GM12878 (cell line): ENCODE measurements around the gene HTR4. TPM values are rescaled to one million over a fixed set of nuclear protein-coding genes. Genes with fewer than 3 reads are reported as not detected.

Experiments
- ATAC-seq: fragments of 200-7000 bp; cut with Tn5 transposase; 3 replicates; pipeline ENCODE4 v1.9.1; 2020; ENCODE audit warnings: mild to moderate bottlenecking, moderate library complexity
- BruUV-seq: library from RNA; stranded (reverse); fragments of 400-500 nt; replicated peaks from 2 replicates; lab custom pipeline; 2021; lab: Mats Ljungman, UMichigan
- CTCF ChIA-PET: fragments of 300-600 bp; sonication (Branson Sonifier 250); formaldehyde crosslinking; extraction: SDS; loops from one replicate; lab custom pipeline; 2021; ENCODE audit warnings: inconsistent platforms; lab: Yijun Ruan, JAX
- POLR2A ChIA-PET: fragments of 350-600 bp; formaldehyde crosslinking; extraction: SDS; loops from one replicate; lab custom pipeline; 2021; ENCODE audit warnings: inconsistent platforms; lab: Charles Lee
- RAD21 ChIA-PET: fragments of 300-600 bp; sonication (Branson Sonifier 250); formaldehyde crosslinking; loops from one replicate; lab custom pipeline; 2023; ENCODE audit warnings: antibody characterized with exemption; ENCODE audit not compliant: unreplicated experiment; lab: Charles Lee
- SMC1A ChIA-PET: fragments of 300-600 bp; sonication (Branson Sonifier 250); formaldehyde crosslinking; loops from one replicate; lab custom pipeline; 2023; ENCODE audit not compliant: unreplicated experiment, uncharacterized antibody; lab: Charles Lee
- DNase-seq: peaks from one replicate; pipeline ENCODE4 v3.0.0-alpha.2; 2011; ENCODE audit warnings: low read depth, low spot score
- FAIRE-seq: peaks from 3 replicates; lab custom pipeline; 2011; peaks lifted over from hg19 to GRCh38; lab: Jason Lieb, UNC
- H2AFZ ChIP-seq: 2 replicates; pipeline ENCODE4 v1.6.0; 2011; ENCODE audit warnings: low read depth, low read length, control low read depth; ENCODE audit not compliant: control insufficient read depth
- H3K27ac ChIP-seq: 2 replicates; pipeline ENCODE4 v1.5.1; 2011; ENCODE audit warnings: control low read depth; ENCODE audit not compliant: control insufficient read depth, insufficient read depth
- H3K27me3 ChIP-seq, 2 experiments: replicated peaks in 1 of 2; 2 replicates each; pipeline versions ENCODE4 v1.6.0 to v1.6.1; 2011; ENCODE audit warnings: low read length in 1 of 2; ENCODE audit not compliant: control insufficient read depth in 2 of 2, insufficient read depth in 2 of 2
- H3K36me3 ChIP-seq, 2 experiments: 2 replicates each; pipeline ENCODE4 v1.5.1; 2011; ENCODE audit warnings: low read length in 1 of 2; ENCODE audit not compliant: control insufficient read depth in 2 of 2, insufficient read depth in 2 of 2
- H3K4me1 ChIP-seq: 2 replicates; pipeline ENCODE4 v1.6.1; 2011; ENCODE audit warnings: mild to moderate bottlenecking, low read length, moderate library complexity, mixed read lengths; ENCODE audit not compliant: control insufficient read depth, insufficient read depth
- H3K4me2 ChIP-seq: 2 replicates; pipeline ENCODE4 v1.6.0; 2011; ENCODE audit warnings: control low read depth; ENCODE audit not compliant: control insufficient read depth, insufficient read depth
- H3K4me3 ChIP-seq: fragments of 200-600 bp; sonication (generic); 2 replicates; pipeline ENCODE4 v1.5.1; 2016
- H3K79me2 ChIP-seq: 2 replicates; pipeline ENCODE4 v1.6.0; 2011; ENCODE audit warnings: low read length; ENCODE audit not compliant: control insufficient read depth, insufficient read depth
- H3K9ac ChIP-seq: 2 replicates; pipeline ENCODE4 v1.8.0; 2011; ENCODE audit warnings: low read length, control low read depth, mixed read lengths; ENCODE audit not compliant: control insufficient read depth, insufficient read depth
- H3K9me3 ChIP-seq: replicated peaks from 3 replicates; pipeline ENCODE4 v1.5.1; 2011; ENCODE audit warnings: mild to moderate bottlenecking, low read length; ENCODE audit not compliant: control insufficient read depth, insufficient read depth
- H4K20me1 ChIP-seq: 2 replicates; pipeline ENCODE4 v1.6.0; 2011; ENCODE audit not compliant: control insufficient read depth, insufficient read depth
- BRCA1 ChIP-seq: IDR thresholded peaks from 2 replicates; pipeline ENCODE4 v1.6.1; 2011; ENCODE audit warnings: low read depth, low read length, improper control_type of control experiment
- NBN ChIP-seq: fragments of 450-650 bp; IDR thresholded peaks from 2 replicates; pipeline ENCODE4 v1.6.1; 2016
- NKRF ChIP-seq: fragments of 450-650 bp; conservative IDR thresholded peaks from 2 replicates; pipeline ENCODE4 v1.6.1; 2017; ENCODE audit warnings: mild to moderate bottlenecking, moderate library complexity
- SP1 ChIP-seq: IDR thresholded peaks from one replicate; pipeline ENCODE4 v1.6.1; 2011; ENCODE audit warnings: low read depth, low read length
- SREBF1 ChIP-seq: IDR thresholded peaks from 2 replicates; pipeline ENCODE4 v1.6.1; 2012; ENCODE audit warnings: mild to moderate bottlenecking, low read length
- TCF3 ChIP-seq: IDR thresholded peaks from 2 replicates; pipeline ENCODE4 v1.6.1; 2012; ENCODE audit warnings: low read depth, mild to moderate bottlenecking, low read length, borderline replicate concordance; ENCODE audit not compliant: insufficient read depth
- ZBTB11 ChIP-seq: fragments of 450-650 bp; formaldehyde crosslinking; IDR thresholded peaks from 2 replicates; pipeline ENCODE4 v1.5.0; 2022; ENCODE audit warnings: mild to moderate bottlenecking, missing genetic modification characterization
- ZBTB4 ChIP-seq: fragments of 450-650 bp; formaldehyde crosslinking; IDR thresholded peaks from 2 replicates; pipeline ENCODE4 v1.4.0; 2022; ENCODE audit warnings: mild to moderate bottlenecking, moderate library complexity
- WGBS: methylation state at CpG from one replicate; pipeline ENCODE4 v1.1.6; 2016; ENCODE audit warnings: low lambda C conversion rate; ENCODE audit not compliant: insufficient replicate concordance, insufficient coverage; ENCODE audit errors: missing lambda C conversion rate; 5-methylcytosine and 5-hydroxymethylcytosine counted together
- in situ Hi-C: fragments of 300-500 bp; cut with MboI; formaldehyde crosslinking; loops from 9 replicates; pipeline ENCODE4 v1.14.3; 2018; ENCODE audit warnings: mixed read lengths
- intact Hi-C: fragments of 100-400 bp; cut with micrococcal nuclease; formaldehyde crosslinking; loops from one replicate; pipeline ENCODE4 v1.14.2; 2022; ENCODE audit not compliant: unreplicated experiment
- polyA plus RNA-seq, 11 experiments: library from polyadenylated mRNA; depleted of rRNA in 4 of 11; unstranded in 6 of 11; stranded (reverse) in 5 of 11; fragments of >200 nt; fragmentation: Nextera tagmentation in 4 of 11; fragmentation: Illumina TruSeq in 1 of 11; extraction: Ambion mirVana in 4 of 11; extraction: Trizol in 1 of 11; gene quantifications; 1 replicate in 1 of 11; 2 replicates in 10 of 11; pipeline versions ENCODE4 v1.2.1 to v1.2.3, GENCODE V29; 2011 to 2016; ENCODE audit warnings: inconsistent platforms in 2 of 11, missing spikeins in 2 of 11, low read depth in 1 of 11
- total RNA-seq, 4 experiments: library from RNA; depleted of rRNA in 3 of 4; stranded (reverse); fragments of >200 nt in 3 of 4; fragmentation: Illumina TruSeq in 1 of 4; extraction: Trizol in 1 of 4; gene quantifications; 2 replicates each; pipeline versions ENCODE4 v1.2.1 to v1.2.3, GENCODE V29; 2013 to 2021

HTR4 gene
- total and polyA plus RNA-seq, 10 of the 15 experiments (the other 5 are each of a cell fraction or from before 2014, with no cell fraction given) = not detected

- no peak overlapping the region for H3K4me3 ChIP-seq
- H3K4me1 ChIP-seq = no peaks in the 10 kb centered on the region
- H3K9me3 ChIP-seq = no peaks in the 10 kb centered on the region
- H3K27me3 ChIP-seq = no peaks in the 10 kb centered on the region; a peak in 1 of 4 replicates
- BruUV-seq = no TSS peak
- H2AFZ ChIP-seq = no peak overlapping the region
- no peaks in the 10 kb centered on the region for H3K79me2 ChIP-seq
- H4K20me1 ChIP-seq = no peaks in the 10 kb centered on the region
- ChIA-PET POLR2A (no interaction called here), SMC1A (no interaction called here), RAD21 (no interaction called here), CTCF (interaction anchor here (1.3 kb wide), 1 partner anchor 33 kb away, joined by 3 read pairs; no protein-coding TSS in a partner anchor)
- in situ Hi-C loops = loop anchor here (25.0 kb wide), 1 partner anchor 289 kb away; no protein-coding TSS in a partner anchor
- intact Hi-C loops = no loop called here
- H3K9ac ChIP-seq = no peak overlapping the region
- DNase-seq = no peak
- ATAC-seq = no peak
- no peak for FAIRE-seq
- no peak overlapping the region for H3K27ac ChIP-seq
- no peak overlapping the region for H3K4me2 ChIP-seq
- TF ChIP-seq SP1 (no peak), ZBTB4 (CRISPR knock-in tag) (no peak), NBN (no peak), TCF3 (no peak), SREBF1 (no peak), BRCA1 (no peak), ZBTB11 (CRISPR knock-in tag) (no peak), NKRF (no peak)
- no peaks in the 10 kb centered on the region for H3K36me3 ChIP-seq
- WGBS = 52% methylated on average over 3 of the region's 3 CpGs
Observed at GRCh38 chr5:148476302-148476701, 178.0 kb downstream of the HTR4 start.
